ENCODE measurements around the gene HSPA1B. TPM values are rescaled to one million over a fixed set of nuclear protein-coding genes. Genes with fewer than 3 reads are reported as not detected.

The HSPA1B gene
- polyA plus RNA-seq, 1 of the 3 experiments (the other 2 are of a cell fraction): 96.3 TPM

DNA sequence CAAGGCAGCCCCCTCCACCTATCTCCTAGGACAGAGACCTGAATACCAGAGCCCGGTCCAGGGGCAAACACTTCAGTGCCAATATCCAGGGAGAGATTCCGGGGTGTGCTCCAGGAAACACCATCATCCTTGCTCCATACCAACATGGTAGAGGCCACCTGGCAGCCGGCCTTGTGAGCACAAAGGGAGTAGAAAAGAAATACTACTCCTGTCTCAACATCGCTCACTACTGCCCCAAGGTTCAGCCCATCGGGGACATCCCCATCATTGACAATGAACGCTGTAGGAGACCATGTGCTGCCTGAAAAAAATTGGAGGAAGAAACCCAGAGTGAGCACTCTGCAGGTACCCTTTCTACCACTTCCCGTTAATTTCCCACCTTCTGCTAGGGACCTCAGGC lies 33.6 kb downstream of the HSPA1B start:
- Histone ChIP-seq H3K36me3 (replicated peaks in 1 of 2; ENCODE audit: control insufficient read depth in 1 of 2, insufficient read depth in 2 of 2, low read length in 1 of 2) (peaks cover 4 to 11% of the 10 kb centered on the region in 2 experiments), H3K79me2 (ENCODE audit: insufficient read depth) (peaks cover 10% of the 10 kb centered on the region), H3K9me3 (no peaks in the 10 kb centered on the region), H2AFZ (ENCODE audit: low read depth) (no peak overlapping the region), H3K4me2 (no peak overlapping the region), H3K4me1 (ENCODE audit: control insufficient read depth in 1 of 2, insufficient read depth in 2 of 2, low read depth in 1 of 2, low read length in 1 of 2) (peaks cover 0 to 14% of the 10 kb centered on the region in 2 experiments; a peak in 1 of 4 replicates), H3F3A (replicated peaks; ENCODE audit: insufficient read depth) (peaks cover 15% of the 10 kb centered on the region), H3K9me2 (no peaks in the 10 kb centered on the region), H3K27ac (ENCODE audit: low read depth in 2 of 2, low read length in 1 of 2) (no peak overlapping the region), H4K20me1 (ENCODE audit: insufficient read depth) (no peaks in the 10 kb centered on the region), H3K9ac (no peak overlapping the region), H3K27me3 (ENCODE audit: insufficient read depth) (no peaks in the 10 kb centered on the region), H3K4me3 (ENCODE audit: low read depth in 2 of 2, low read length in 1 of 2) (no peak overlapping the region)
- CTCF ChIA-PET: no interaction called here
- DNase-seq: no peak
- no peak for TF ChIP-seq TAF1 (IDR thresholded peaks at IDR 0.05; ENCODE audit: borderline replicate concordance, low read depth, low read length)
- no peak for TF ChIP-seq POLR2AphosphoS5 (IDR thresholded peaks at IDR 0.05; ENCODE audit: low read depth, low read length)
- no peak for TF ChIP-seq RXRA (IDR thresholded peaks at IDR 0.05; ENCODE audit: borderline replicate concordance, low read depth)
- TF ChIP-seq RAD21 (IDR thresholded peaks at IDR 0.05; ENCODE audit: low read length): no peak
- POLR2A ChIA-PET: no interaction called here
- 88% methylated on average over 7 of the region's 7 CpGs for WGBS (ENCODE audit: low lambda C conversion rate)

DNA sequence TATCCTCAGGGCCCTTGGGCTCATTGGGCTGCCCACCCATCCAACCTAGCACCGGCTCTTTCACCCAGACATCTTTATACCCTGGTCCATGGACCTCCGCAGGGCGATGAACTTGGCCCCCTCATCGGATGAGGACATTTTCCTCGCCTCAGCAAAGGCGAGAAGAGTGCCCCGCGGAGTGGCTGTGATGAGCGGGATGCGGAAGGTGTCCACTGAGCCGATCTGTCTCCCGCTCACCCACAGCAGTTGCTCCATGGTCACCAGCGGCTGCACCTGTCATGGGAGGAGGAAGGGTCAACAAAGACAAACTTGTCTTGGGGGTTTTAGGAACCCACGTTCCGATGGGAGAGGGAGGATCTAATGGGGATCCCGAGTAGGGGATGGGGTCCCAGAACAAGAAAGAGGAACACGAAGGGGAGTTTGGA lies 34.4 kb downstream of the HSPA1B start:
- no peaks in the 10 kb centered on the region for H4K20me1 ChIP-seq (ENCODE audit: insufficient read depth)
- peaks cover 4 to 11% of the 10 kb centered on the region in 2 experiments for H3K36me3 ChIP-seq (replicated peaks in 1 of 2; ENCODE audit: control insufficient read depth in 1 of 2, insufficient read depth in 2 of 2, low read length in 1 of 2)
- H3K27me3 ChIP-seq (ENCODE audit: insufficient read depth): no peaks in the 10 kb centered on the region
- DNase-seq: peak; percentile 30
- H3K9me3 ChIP-seq: no peaks in the 10 kb centered on the region
- TF ChIP-seq SMC3 (IDR thresholded peaks at IDR 0.05; ENCODE audit: low read depth, low read length) (no peak), POLR2AphosphoS5 (IDR thresholded peaks at IDR 0.05; ENCODE audit: low read depth, low read length) (no peak), GABPA (IDR thresholded peaks at IDR 0.05; ENCODE audit: low read depth) (no peak)
- peak overlapping the region; percentile 78 to 98 for H3K4me3 ChIP-seq (ENCODE audit: low read depth in 2 of 2, low read length in 1 of 2)
- POLR2A ChIA-PET: interaction anchor here (0.7 to 2.4 kb wide), 6 partner anchors 19 to 132 kb away, joined by 3 to 16 read pairs (median 4); partner anchors contain the start of genes EHMT2, HSPA1A and HSPA1L
- H2AFZ ChIP-seq (ENCODE audit: low read depth): peak overlapping the region; percentile 82
- CTCF ChIA-PET: interaction anchor here (0.7 to 2.7 kb wide), 3 partner anchors 91 to 181 kb away, joined by 3 to 14 read pairs (median 4); partner anchors contain the start of genes DDAH2 and LY6G5C
- no peak overlapping the region for H3K27ac ChIP-seq (ENCODE audit: low read depth in 2 of 2, low read length in 1 of 2)
- WGBS (ENCODE audit: low lambda C conversion rate): 34% methylated on average over 17 of the region's 17 CpGs
- peaks cover 10% of the 10 kb centered on the region for H3K79me2 ChIP-seq (ENCODE audit: insufficient read depth)
- peaks cover 15% of the 10 kb centered on the region for H3F3A ChIP-seq (replicated peaks; ENCODE audit: insufficient read depth)
- H3K4me1 ChIP-seq (ENCODE audit: control insufficient read depth in 1 of 2, insufficient read depth in 2 of 2, low read depth in 1 of 2, low read length in 1 of 2): peaks cover 0 to 14% of the 10 kb centered on the region in 2 experiments; a peak in 1 of 4 replicates
- H3K9ac ChIP-seq: peak overlapping the region; percentile 67
- peak overlapping the region; percentile 100 for H3K4me2 ChIP-seq
- H3K9me2 ChIP-seq: no peaks in the 10 kb centered on the region

DNA sequence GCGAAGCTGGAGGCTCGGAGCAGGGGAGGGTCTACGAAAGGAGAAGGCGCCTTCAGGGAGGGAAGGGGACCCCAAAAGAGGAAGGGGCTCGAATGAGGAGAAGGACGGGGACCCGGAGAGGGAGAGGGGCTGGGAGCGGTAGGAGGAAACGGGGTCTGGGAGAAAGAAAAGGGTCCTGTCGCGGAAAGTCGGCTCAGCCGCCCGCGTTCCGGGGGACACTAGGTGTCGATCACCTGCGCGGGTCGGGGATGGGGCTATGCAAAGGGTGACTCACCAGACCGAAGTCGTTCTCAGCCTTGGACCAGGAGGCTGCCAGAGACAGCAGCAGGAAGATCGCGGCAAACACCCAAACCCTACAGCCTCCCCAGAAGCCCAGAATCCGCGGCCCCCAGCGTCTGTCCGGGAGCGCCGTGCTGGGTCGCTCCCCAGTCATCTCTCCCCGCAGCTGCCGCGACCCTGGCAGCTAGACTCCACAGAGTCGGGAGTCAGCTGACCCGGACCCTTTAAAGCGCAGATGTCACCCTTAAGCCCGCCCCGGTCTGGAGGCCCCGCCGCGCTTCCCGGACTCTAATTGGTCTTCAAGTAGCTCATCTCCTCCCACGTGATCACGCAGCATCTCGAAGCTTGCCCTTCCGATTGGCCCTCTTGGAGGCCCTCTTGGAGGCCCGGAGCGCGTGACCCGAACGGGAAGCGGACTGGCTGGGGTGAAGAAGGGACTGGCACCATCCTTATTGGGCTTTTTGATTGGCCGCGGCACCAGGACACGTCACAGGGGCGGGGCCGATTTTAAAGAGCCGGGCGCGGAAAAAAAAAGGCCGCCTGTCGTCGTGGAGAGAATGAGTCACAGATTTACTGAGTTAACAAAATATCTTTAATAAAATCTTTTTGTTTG lies 35.1 kb downstream of the HSPA1B start, which contains the start of gene NEU1:
NEU1 (minus strand) TSS at position 478 of the 892 bp plus-strand sequence; CDS start at position 433, 45 bp downstream.
- H3K27ac ChIP-seq (ENCODE audit: low read depth in 2 of 2, low read length in 1 of 2): peak within 1 kb of the TSS; percentile 79 to 81
- H3K9me2 ChIP-seq: no peaks in the 10 kb centered on the region
- ChIA-PET POLR2A (interaction anchor here (0.6 to 2.4 kb wide), 12 partner anchors 20 to 198 kb away, joined by 3 to 16 read pairs (median 4); partner anchors contain the start of genes EHMT2, GPANK1, HSPA1A and HSPA1L), CTCF (interaction anchor here (0.7 to 2.7 kb wide), 9 partner anchors 17 to 333 kb away, joined by 3 to 14 read pairs (median 4); partner anchors contain the start of genes DDAH2 and LY6G5C)
- H3F3A ChIP-seq (replicated peaks; ENCODE audit: insufficient read depth): peaks cover 15% of the 10 kb centered on the region
- no peaks in the 10 kb centered on the region for H4K20me1 ChIP-seq (ENCODE audit: insufficient read depth)
- peak within 1 kb of the TSS; percentile 97 for H2AFZ ChIP-seq (ENCODE audit: low read depth)
- peaks cover 10% of the 10 kb centered on the region for H3K79me2 ChIP-seq (ENCODE audit: insufficient read depth)
- H3K36me3 ChIP-seq (replicated peaks in 1 of 2; ENCODE audit: control insufficient read depth in 1 of 2, insufficient read depth in 2 of 2, low read length in 1 of 2): peaks cover 4 to 11% of the 10 kb centered on the region in 2 experiments
- H3K27me3 ChIP-seq (ENCODE audit: insufficient read depth): no peaks in the 10 kb centered on the region
- no peaks in the 10 kb centered on the region for H3K9me3 ChIP-seq
- peak; percentile 97 for DNase-seq
- peak within 1 kb of the TSS; percentile 100 for H3K4me2 ChIP-seq
- H3K9ac ChIP-seq: peak within 1 kb of the TSS; percentile 67
- peak within 1 kb of the TSS; percentile 78 to 98 for H3K4me3 ChIP-seq (ENCODE audit: low read depth in 2 of 2, low read length in 1 of 2)
- peaks cover 0 to 14% of the 10 kb centered on the region in 2 experiments; a peak in 1 of 4 replicates for H3K4me1 ChIP-seq (ENCODE audit: control insufficient read depth in 1 of 2, insufficient read depth in 2 of 2, low read depth in 1 of 2, low read length in 1 of 2)
- WGBS (ENCODE audit: low lambda C conversion rate): 3% methylated on average over 47 of the region's 64 CpGs
- TF ChIP-seq POLR2AphosphoS5 (IDR thresholded peaks at IDR 0.05; ENCODE audit: low read depth, low read length) (peak; percentile 96), JUND (IDR thresholded peaks at IDR 0.05) (no peak), RCOR1 (IDR thresholded peaks at IDR 0.05; ENCODE audit: low read length) (peak; percentile 48; the same call in 1 of the 2 replicates), FOXJ3 (CRISPR knock-in tag; IDR thresholded peaks at IDR 0.05) (no peak), TCF12 (IDR thresholded peaks at IDR 0.05) (0 out of 2 replicates have a peak, but pooled peaks have one; percentile 18), EP300 (IDR thresholded peaks at IDR 0.05; ENCODE audit: borderline replicate concordance in 1 of 2, low read depth in 1 of 2, low read length in 1 of 2) (0 out of 4 replicates have a peak, but pooled peaks of 1 of the 2 experiments have one; percentile 12), NFIC (IDR thresholded peaks at IDR 0.05; ENCODE audit: borderline replicate concordance) (no peak), YY1 (IDR thresholded peaks at IDR 0.05; ENCODE audit: low read depth) (no peak)
- TF ChIP-seq, protein P1, sequence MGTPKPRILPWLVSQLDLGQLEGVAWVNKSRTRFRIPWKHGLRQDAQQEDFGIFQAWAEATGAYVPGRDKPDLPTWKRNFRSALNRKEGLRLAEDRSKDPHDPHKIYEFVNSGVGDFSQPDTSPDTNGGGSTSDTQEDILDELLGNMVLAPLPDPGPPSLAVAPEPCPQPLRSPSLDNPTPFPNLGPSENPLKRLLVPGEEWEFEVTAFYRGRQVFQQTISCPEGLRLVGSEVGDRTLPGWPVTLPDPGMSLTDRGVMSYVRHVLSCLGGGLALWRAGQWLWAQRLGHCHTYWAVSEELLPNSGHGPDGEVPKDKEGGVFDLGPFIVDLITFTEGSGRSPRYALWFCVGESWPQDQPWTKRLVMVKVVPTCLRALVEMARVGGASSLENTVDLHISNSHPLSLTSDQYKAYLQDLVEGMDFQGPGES (IDR thresholded peaks at IDR 0.05; ENCODE audit: low read depth, low read length): peak; percentile 54; the same call in 1 of the 2 replicates
- TF ChIP-seq, protein P2, sequence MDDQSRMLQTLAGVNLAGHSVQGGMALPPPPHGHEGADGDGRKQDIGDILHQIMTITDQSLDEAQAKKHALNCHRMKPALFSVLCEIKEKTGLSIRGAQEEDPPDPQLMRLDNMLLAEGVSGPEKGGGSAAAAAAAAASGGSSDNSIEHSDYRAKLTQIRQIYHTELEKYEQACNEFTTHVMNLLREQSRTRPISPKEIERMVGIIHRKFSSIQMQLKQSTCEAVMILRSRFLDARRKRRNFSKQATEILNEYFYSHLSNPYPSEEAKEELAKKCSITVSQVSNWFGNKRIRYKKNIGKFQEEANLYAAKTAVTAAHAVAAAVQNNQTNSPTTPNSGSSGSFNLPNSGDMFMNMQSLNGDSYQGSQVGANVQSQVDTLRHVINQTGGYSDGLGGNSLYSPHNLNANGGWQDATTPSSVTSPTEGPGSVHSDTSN (IDR thresholded peaks at IDR 0.05): peak; percentile 69
- TF ChIP-seq, protein P3, sequence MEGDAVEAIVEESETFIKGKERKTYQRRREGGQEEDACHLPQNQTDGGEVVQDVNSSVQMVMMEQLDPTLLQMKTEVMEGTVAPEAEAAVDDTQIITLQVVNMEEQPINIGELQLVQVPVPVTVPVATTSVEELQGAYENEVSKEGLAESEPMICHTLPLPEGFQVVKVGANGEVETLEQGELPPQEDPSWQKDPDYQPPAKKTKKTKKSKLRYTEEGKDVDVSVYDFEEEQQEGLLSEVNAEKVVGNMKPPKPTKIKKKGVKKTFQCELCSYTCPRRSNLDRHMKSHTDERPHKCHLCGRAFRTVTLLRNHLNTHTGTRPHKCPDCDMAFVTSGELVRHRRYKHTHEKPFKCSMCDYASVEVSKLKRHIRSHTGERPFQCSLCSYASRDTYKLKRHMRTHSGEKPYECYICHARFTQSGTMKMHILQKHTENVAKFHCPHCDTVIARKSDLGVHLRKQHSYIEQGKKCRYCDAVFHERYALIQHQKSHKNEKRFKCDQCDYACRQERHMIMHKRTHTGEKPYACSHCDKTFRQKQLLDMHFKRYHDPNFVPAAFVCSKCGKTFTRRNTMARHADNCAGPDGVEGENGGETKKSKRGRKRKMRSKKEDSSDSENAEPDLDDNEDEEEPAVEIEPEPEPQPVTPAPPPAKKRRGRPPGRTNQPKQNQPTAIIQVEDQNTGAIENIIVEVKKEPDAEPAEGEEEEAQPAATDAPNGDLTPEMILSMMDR (IDR thresholded peaks at IDR 0.05): no peak
